ENCODE results near the gene IHH.

IHH gene

DNA sequence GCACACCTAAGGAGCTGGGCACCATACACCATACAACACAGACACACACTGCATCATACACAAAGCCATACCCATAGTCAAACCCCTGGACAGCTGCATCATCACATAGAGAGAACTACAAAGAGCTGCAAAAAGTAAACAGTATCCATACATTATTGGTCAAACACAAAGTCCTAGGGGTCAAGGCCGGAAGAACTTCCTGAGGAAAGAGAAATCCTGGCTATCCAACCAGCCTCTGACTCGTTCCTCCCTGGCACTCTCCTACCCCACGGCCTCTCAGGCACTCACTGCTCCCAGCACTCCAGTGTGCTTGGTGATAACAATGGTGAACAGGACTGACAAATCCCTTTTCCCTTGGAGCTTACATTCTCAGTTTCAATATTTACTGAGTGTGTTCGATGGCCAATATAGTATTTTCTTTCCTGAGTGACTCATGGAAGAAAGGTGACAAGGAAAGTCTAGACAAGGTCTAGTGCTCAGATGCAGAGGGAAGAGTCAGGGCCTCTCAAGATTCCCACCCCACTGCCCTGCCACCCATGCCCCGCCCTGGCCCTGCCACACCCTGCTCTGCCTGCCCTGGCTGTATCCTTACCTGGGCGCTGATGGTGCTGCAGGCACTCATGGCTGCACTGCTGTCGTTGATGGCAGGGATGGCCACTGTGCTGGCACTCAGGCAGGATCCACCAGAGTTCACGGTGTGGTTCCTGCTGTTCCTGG is 22.8 kb downstream of the IHH start:
- DNase-seq = no peak

DNA sequence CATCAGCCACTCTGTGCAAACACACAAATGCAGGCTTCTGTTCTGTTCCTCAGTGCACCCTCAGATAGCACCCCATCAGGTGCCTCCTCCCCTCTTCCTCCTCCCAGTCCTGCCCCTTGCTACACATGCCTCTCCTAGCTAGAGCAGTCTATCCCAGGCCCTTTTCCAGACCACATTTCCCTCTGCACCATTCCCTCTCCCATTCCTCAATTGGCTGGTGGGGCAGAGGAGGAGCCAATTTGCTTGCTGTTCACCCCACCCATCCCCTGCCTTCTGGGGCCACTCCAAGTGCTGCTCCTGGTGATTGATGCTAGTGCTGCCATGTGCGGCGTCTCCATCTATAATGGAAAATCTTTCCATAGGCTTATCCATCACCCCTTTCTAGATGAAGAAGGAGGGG is 24.8 kb downstream of the IHH start:
- DNase-seq = no peak

DNA sequence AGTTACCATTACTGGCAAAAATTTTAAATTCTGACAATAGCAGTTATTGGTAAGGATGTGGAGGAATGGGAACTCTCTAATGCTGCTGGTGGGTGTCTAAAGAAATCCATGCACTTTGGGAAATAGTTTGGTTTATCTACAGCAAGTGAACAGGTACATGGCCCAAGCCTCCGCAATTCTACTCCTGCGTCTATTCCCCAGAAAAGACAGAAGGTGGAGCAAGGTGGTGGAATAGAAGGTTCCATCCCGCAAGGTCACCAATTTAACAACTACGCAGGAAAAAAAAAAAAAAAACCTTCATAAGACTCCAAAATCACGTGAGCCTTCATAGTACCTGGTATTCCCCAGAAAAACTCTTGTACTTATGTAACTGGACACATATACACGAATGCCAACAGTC is 25.9 kb downstream of the IHH start:
- DNase-seq = no peak

DNA sequence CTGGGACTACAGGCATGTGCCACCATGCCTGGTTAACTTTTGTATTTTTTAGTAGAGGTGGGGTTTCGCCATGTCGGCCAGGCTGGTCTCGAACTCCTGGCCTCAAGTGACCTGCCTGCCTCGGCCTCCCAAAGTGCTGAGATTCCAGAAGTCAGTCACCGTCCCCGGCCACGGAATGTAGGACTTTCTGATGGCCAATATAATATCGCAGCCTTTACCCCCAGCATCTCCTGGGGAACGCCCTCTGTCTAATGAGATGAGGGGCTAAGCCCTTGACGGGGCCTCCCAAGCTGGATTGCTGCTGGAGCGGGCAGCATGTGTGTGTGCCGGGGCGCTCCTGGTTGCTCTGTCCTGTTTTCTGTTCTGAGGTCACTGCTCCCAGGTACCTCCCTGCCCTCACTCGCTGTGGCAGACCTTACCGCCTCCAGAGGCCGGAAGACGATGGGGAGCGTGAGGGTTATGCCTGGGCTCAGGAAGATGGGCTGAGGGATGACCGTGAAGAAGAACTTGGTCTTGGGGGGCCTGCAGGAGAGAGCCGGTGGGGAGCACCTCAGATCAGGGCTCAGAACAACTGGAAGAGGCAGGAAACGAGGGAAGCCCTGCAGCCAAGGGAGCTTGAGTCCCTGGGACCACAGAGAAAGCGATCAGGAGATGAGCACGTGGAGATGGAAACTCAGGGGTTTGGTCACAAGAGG is 28.5 kb downstream of the IHH start:
- no peak for DNase-seq

DNA sequence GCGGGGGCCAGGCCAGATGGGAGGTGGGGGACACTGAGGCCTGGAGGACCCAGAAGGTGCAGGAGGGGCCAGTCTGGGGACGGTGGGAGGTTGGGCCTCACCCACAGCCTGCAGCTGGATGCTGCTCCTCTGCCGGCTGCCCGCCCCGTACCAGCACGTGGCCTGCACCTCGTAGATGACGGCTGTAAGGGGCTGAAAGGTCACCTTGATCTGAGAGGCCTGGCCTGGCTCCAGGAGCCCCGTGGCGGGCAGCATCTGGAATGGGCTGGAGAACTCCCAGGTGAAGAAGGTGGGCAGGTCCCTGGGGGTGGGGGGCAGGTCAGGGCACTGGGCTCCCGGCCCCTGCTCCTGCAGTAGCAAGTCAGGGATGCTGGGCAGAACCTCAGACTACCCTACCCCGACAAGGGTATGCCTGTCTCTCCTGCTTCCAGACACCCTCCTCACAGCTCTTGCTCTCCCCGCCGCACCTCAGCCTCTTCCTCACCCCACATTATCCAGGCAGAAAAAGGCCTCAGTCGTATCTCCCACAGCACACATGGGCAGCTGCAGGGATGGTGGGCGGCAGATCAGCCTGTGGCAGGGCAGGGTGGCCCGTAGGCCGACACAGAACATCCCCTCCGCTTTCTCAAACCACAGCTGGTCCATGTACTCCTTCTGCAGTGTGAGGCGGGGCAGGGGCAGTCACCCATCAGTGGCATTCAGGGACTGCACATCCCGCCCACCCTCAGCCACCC is 29.5 kb downstream of the IHH start:
- no peak for DNase-seq

DNA sequence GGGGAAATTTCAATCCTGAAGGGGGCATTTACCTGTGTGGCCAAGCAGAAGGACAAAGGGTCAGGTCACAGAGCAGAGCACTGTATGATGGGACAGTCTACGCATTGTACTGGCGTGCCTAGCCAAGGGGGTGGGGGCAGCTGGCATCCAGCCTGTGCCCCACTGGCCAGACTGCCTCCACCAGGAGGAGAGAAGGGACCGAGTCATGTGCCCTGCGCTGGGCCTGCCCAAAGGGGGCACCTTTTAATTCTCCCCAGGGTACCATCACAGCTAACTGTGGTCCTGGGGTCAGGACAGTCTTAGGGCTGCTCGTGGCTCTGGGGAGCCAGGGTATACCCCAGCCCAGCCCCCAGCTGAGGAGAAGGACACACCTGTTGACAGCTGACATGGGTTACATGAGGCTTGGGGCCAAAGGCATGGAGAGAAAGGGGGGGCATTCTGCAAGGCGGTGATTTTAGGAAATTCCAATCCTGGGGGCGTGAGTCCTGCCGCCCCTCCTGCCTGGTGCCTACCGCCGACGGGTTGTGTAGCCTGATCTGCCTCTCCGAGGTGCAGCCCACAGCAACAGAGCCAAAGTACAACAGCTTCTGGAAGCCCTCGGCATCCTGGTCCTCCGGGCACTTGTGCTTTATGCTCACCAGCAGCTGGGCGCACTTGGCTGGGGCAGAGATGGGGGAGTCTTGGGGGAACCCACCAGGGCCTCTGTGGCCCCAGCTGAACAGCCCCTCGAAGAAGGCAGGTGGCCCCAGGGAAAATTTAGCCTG is 30.4 kb downstream of the IHH start:
- no peak for DNase-seq

DNA sequence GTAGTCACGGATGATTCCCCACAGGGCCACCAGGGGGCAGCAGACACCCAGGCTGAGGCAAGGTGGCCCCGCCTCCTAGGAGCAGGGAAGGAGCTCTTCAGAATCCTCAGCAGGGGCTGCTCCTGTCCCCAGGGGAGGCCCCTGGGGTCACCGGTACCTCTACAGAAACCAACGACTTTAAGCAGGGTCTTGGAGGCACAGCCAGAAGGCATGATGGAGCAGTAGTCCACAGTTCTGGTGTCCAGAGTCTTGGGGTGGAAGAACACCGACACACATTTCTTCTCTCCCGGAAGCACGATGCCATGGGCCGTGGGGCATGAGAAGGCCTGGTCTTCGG is 30.9 kb downstream of the IHH start:
- peak; percentile 79 for DNase-seq

DNA sequence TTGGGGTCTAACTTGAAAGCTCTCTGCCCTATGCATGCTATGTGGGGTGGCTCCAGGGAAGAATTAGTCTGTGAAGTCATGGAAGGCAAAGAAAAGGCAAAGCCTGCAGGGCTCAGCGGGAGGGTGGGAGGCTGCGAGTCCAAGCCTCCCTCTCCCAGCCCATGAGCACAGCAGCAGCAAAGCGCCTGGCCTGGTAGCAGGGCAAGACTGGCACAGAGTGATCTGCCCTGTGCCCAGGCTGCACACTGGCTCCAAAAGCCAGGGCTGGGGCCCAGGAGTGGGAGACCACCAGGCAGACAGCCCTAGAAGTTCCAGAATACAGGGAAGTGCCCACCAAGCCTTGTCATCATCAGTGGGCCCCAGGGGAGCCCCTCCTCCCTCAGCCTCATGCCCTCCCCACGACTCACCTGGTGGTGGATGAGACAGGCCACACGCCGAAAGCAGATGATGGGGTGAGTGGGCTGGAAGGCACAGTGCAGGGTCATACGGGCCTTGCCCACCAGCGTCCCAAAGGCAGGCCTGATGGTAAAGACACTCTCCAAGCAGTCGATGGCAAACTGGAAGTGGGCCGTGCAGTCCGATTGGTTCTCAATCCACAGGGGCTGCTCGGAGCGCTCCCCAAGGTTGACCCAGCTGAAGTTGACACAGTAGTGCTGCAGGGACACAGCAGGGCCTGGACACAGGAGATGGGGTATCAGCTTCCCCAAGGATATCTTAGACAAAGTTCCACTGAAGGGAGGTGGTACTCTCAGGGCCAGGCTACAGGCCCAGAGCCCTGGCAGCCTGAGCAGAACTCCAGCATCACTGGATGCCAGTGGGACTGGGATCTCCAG is 31.5 kb downstream of the IHH start:
- DNase-seq = no peak

DNA sequence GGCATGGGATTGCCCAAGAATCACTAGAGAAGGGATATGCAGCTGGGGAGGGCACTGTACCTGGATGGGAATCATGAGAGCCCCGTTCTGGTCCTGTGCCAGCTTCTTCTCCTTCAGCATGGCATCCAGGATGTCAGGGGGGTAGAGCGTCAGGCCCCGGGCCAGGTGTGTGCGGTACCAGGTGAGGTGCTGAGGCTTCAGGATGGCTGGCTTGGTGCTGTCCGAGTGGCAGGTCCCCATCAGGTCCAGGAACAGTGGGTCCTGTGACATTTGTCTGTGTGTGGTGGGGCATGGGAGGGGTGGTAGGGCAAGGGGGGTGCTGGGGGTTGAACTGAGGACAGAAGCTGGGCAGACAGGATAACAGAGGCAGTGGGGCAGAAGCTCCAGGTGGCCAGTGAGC is 32.6 kb downstream of the IHH start:
- no peak for DNase-seq

DNA sequence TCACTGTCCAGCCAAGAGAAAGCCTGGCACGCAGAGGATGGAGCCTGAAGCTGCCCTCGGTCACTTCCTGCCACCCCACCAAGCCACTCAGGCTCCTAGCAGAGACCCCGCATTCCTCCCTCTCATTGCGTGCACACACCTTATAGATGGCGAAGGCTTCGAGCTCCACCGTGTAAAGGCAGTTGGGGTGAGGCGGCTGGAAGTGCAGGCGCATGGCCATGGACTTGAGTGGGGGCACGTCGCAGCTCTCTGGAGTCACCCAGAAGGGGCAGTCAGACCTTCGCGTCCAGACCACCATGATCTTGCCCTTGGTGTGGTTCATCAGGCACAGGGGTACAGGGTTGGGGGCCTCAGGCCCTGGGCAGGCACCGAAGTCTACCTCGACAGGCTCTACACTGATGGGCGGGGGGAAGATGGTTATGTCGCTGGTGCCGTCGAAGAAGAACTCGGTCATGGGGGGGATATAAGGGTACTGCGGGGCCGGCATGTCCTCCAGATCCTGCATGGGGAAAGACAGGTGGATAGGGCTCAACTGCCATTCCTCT is 33.1 kb downstream of the IHH start:
- DNase-seq = no peak

DNA sequence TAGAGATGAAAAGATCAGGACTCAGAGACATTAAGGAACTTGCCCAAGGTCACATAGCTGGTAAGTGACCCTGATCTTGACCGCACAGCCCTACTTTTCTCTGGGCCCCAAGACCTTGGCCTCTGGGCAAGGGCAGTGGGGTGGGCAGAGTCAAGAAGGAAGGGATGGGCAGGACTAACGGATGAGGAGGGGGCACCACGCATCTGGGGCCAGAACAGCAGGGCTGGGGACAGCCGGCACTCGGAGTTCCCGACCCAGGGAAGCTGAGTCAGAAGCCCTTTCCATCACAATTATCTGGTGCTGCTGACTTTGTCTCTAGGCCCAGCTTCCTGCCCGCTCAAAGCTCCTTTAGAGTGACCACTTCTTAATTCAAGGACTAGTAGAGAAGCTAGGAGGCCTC is 33.8 kb downstream of the IHH start:
- no peak for DNase-seq

DNA sequence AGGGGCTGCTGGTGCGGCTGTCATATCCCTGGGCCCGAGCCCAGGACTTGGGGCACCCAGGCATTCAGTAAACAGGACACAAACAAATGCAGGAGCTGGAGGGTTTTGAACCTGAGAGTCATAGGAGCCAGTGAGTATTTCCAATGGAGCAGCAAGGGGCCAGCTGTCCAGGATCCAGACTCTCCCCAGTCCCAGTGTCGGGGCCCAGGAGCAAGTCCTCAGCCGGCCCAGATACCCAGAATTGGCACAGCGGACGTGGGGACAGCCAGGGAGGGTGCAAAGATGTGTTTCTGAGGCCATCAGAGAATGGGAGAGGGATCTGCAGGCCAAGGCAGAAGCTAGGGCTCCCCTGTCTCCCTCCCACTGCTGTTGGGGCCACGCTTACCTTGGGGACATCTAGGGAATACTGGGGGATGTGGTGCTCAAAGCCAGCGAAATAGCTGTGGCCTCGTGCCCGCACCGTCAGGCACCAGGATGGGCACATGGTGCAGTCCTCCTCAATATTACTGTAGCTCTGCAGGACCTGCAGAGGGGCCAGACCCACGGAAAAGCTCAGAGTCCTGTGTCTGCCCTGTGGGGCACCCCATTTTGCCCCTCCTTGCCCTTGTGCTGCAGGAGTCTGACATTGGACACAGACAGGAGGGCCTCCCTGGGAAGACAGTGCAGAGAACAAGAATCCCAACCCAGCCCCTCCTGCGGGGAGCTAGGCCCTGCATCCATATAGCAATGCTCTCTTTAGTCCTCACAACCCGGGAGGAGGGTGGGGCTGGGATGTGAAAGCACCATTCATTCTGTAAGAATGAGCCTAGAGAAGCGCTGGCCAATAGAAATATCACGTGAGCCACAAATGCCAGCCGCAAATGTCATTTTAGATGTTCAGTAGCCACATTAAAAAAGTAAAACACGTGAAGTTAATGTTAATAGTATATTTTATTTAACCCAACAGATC is 34.8 kb downstream of the IHH start:
- no peak for DNase-seq

DNA sequence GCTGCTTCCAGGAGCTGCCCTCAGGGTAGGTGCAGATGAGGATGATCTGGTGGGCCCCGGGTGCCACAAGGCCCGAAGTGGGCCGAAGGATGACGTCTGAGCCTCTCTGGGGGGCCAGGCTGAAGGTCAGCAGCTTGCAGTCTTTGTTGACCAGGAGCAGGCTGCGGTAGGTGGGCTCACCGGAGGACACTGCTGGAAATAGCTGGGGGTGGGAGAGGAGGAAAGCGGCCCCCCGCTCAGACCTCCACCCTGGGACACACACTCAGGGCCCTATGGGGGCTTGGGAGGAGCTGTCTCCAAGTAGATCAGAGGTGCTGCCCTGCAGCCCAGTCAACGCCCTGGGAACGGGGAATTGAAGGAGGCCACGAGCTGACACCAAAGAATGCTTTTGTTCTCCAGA is 36.7 kb downstream of the IHH start:
- no peak for DNase-seq

DNA sequence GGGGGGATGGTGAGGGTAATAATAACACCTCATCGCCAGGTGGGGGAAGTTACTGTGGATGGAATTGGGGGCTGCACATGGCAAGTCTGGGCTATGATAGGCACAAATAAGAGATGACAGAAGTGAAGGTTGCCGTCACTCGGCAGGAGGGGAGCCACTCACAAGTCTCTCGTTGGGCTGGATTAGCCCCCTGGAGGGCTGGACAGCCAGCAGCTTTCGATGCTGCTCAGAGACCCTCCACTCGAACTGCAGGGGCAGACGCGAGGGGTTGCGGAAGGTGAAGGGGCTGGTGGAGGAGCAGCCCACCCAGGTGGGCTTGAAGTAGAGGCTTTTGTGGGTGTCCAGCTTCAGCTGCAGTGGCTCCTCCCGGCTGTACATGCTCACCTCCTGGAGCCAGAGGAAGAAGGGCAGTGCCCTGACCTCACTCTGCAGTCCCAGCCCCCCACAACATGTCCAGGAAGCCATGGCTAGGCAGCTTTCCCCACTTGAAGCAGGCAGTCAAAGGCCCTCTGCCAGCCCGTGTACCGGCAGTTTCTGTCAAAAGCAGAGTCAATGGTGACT is 37.6 kb downstream of the IHH start:
- DNase-seq = no peak

DNA sequence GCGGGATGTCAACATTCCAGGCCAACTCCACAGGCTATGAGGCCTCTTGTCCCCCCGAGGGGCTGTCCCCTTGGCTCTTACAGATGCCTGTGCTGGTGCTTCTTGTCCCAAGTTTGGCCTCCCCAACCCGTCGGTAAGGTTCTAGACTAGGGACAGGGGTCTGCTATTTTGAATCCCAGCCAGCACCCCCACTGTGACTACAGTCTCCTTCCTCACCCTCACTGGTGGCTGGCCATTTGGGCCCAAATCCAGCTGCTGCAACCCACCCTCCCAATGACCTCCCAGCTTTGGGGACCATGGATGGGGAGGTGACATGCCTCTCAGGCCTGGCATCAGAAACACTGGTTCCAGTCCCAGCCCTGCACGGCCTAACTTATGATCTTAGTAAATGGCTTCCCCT is 38.1 kb downstream of the IHH start:
- DNase-seq = no peak

DNA sequence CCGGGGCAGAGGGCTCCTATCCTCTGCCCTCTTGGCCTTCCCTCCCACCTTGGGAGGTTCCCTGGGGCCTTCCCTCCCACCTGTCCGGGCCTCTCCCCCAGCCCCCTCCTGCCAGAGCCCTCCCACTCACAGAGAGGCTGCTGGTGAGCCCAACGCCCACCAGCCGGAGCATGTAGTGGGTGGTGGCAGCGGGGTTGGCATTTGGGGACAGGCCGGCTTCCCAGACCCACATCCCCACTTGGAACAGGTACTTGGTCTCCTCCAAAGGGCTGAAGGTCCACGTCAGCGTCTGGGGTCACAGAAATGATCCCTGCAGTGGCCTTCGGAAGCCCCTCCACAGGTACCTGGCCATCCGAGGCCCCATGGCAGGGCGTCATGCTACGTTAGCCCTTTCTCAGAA is 38.7 kb downstream of the IHH start:
- no peak for DNase-seq

DNA sequence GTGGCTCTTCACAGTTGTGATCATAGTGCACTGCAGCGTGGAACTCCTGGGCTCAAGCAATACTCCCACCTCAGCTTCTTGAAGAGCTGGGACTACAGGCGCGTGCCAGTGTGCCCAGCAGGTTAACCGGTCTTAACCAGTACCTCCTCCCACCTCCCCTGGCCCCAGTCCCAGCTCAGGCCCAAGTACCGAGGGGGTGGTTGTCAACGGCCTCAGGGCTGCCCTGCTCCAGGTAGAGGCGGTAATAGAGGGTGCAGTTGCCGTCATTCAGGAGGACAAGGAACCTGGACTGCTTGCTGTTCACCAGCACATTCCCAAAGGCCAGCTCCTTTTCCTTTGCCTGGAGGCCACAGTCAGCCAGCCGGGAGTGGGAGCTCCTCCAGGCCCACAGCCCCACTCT is 39.1 kb downstream of the IHH start:
- no peak for DNase-seq

DNA sequence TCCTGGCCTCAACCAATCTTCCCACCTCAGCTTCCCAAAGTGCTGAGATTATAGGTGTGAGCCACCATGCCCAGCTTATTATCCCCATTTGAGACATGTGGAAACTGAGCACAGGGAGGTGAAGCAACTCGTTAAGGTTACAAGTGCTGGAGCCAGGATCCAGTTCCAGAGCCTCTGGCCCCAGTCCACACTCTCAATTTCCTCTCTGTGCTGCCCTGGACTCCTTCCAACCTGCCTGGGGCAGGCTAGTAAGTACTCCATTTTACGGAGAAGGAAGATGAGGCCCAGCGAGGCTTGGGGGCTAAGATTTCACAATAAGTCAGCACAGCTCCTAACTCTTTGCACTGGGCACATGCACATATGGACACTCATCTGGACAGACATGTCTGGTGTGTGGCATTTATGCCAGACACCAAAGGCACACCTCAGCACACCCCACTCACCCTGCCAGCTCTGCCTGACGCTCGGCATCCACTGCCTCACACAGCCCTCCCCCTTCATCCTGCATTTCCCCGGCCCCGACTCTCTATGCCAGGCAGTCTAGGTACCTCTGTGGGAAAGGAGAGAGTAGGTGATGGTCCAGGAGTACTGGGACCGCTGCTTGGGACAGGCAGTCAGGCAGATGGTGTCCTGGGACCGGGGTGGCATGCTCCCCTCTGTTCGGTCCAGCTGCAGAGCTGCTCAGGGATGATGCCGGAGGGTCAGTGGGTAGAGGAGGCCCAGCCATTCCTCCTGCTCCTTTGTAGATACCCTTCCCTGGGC is 39.9 kb downstream of the IHH start:
- no peak for DNase-seq

DNA sequence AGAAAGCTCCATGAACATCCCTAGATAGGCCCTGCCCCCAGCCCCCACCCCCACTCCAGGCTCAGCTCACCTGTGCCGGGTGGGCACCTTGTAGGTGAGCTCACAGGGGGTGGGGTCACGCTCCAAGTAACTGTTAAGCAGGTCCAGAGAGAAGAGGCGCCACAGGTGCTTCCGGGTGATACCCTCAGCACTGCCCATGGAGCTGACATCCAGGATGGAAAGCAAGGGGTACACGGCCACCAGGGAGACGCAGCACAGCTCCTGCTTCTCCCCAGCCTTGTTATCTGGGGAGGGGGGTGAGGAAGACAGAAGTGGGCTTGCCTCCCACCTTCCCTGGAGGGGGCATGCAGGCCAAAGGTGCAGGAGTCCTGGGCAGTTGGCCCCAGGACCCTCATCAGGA is 41.3 kb downstream of the IHH start:
- DNase-seq = no peak

DNA sequence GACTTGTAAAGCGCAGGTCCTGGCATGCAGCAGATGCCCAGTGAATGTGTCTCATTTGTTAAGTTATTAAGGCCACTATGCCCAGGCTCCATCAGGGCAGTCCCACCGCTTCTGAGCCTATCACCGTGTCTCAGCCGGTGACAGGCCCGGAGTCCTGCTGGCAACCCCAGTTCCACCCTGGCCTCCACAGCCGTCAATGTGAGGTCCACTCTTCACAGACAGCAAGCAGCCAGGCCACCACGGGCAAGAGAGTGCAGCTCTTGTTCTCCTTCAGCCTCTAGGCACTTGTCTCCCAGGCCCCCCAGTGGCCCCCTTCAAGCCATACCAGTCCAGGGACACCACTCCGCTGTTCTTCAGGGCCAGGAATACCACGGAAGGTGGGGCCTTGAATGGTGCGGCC is 42.0 kb downstream of the IHH start:
- no peak for DNase-seq
